Astrocyte (in vitro differentiated cells and primary cell): Measurements from ENCODE around the gene MED27.

Source experiments
- CTCF ChIP-seq: IDR thresholded peaks from 2 replicates; pipeline ENCODE4 v1.5.1; 2011; ENCODE audit warnings: low read depth, mild to moderate bottlenecking, inconsistent platforms, low read length, moderate library complexity; ENCODE audit not compliant: insufficient read depth
- EZH2 ChIP-seq: IDR thresholded peaks from 2 replicates; pipeline ENCODE4 v1.6.1; 2012; ENCODE audit warnings: mild to moderate bottlenecking, low read length, inconsistent platforms; ENCODE audit not compliant: insufficient read depth

- no peak for TF ChIP-seq CTCF
- no peak for TF ChIP-seq EZH2
Measured at GRCh38 chr9:131926360-131926922, 153.2 kb downstream of the MED27 start.
